Right atrium auricular region (tissue), 2 donors: ENCODE measurements around the gene CHPT1. TPM values are rescaled to one million over a fixed set of nuclear protein-coding genes. Genes with fewer than 3 reads are reported as not detected.

Source experiments
- DNase-seq: peaks from one replicate; pipeline ENCODE4 v3.0.0-alpha.2; 2019; ENCODE audit warnings: low spot score
- H3K27ac ChIP-seq, 2 donors: fragments of 200-600 bp; sonication (generic); 1 replicate in 1 of 2; 2 replicates in 1 of 2; pipeline ENCODE4 v1.5.1; 2016 to 2019
- H3K27me3 ChIP-seq, 2 donors: fragments of 200-600 bp; sonication (generic); one replicate each; pipeline versions ENCODE4 v1.5.1 to v1.6.0; 2017 to 2019
- H3K36me3 ChIP-seq: fragments of 200-600 bp; sonication (generic); one replicate; pipeline ENCODE4 v1.5.1; 2016
- H3K4me1 ChIP-seq, 2 donors: fragments of 200-600 bp; sonication (generic); one replicate each; pipeline versions ENCODE4 v1.5.1 to v1.6.0; 2017 to 2019
- H3K4me3 ChIP-seq, 2 donors: fragments of 200-600 bp; sonication (generic); 1 replicate in 1 of 2; 2 replicates in 1 of 2; pipeline ENCODE4 v1.5.1; 2017 to 2019; ENCODE audit warnings: mild to moderate bottlenecking in 1 of 2, moderate library complexity in 1 of 2
- H3K9me3 ChIP-seq, 2 donors: fragments of 200-600 bp; sonication (generic); one replicate each; pipeline ENCODE4 v1.5.1; 2019
- total RNA-seq, 2 donors: library from RNA; depleted of rRNA; stranded (reverse); fragments of >200 nt; gene quantifications; one replicate each; pipeline ENCODE4 v1.1.0, GENCODE V29; 2016
- TF ChIP-seq, protein P1 (sequence below), 2 donors: fragments of 200-600 bp; sonication (generic); IDR thresholded peaks; one replicate each; pipeline ENCODE4 v1.5.1; 2019; ENCODE audit warnings: antibody characterized with exemption in 2 of 2

The CHPT1 gene
- total RNA-seq, 2 donors from 2014 or later: 97.9 to 137 TPM

DNA sequence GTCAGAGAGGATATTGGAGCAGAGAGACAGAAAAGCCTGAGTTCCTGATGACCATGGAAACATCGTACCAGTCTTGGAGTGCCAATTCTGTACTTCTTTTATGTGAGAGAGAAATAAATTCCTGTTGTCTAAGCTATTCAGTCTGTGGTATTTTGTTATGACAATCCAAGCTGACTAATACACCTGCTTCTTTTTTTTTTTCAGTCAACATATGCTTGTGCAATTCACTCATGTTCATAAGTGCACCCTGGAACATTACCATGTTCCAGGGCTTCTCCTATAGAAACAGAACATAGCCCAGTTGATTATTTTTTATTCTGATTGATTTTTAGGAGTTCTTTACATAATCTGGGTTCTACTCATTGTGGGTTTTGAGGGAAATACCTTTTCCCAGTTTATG is 1.7 kb upstream of the CHPT1 start:
- peaks cover 0 to 4% of the 10 kb centered on the region in 2 donors for H3K9me3 ChIP-seq
- no peaks in the 10 kb centered on the region for H3K27me3 ChIP-seq
- peak overlapping the region in 1 of 2 donors; percentile 94 for H3K27ac ChIP-seq
- H3K4me1 ChIP-seq: peaks cover 0 to 14% of the 10 kb centered on the region in 2 donors
- TF ChIP-seq, protein P1, sequence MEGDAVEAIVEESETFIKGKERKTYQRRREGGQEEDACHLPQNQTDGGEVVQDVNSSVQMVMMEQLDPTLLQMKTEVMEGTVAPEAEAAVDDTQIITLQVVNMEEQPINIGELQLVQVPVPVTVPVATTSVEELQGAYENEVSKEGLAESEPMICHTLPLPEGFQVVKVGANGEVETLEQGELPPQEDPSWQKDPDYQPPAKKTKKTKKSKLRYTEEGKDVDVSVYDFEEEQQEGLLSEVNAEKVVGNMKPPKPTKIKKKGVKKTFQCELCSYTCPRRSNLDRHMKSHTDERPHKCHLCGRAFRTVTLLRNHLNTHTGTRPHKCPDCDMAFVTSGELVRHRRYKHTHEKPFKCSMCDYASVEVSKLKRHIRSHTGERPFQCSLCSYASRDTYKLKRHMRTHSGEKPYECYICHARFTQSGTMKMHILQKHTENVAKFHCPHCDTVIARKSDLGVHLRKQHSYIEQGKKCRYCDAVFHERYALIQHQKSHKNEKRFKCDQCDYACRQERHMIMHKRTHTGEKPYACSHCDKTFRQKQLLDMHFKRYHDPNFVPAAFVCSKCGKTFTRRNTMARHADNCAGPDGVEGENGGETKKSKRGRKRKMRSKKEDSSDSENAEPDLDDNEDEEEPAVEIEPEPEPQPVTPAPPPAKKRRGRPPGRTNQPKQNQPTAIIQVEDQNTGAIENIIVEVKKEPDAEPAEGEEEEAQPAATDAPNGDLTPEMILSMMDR (IDR thresholded peaks at IDR 0.05): no peak
- DNase-seq: no peak
- no peaks in the 10 kb centered on the region for H3K36me3 ChIP-seq
- H3K4me3 ChIP-seq: no peak overlapping the region

- H3K4me1 ChIP-seq: peaks cover 0 to 22% of the 10 kb centered on the region in 2 donors
- TF ChIP-seq, protein P1 (IDR thresholded peaks at IDR 0.05): no peak
- peak; percentile 83 for DNase-seq
These were observed 916 bp upstream of the CHPT1 start for GRCh38 chr12:101696251-101697196.

DNA sequence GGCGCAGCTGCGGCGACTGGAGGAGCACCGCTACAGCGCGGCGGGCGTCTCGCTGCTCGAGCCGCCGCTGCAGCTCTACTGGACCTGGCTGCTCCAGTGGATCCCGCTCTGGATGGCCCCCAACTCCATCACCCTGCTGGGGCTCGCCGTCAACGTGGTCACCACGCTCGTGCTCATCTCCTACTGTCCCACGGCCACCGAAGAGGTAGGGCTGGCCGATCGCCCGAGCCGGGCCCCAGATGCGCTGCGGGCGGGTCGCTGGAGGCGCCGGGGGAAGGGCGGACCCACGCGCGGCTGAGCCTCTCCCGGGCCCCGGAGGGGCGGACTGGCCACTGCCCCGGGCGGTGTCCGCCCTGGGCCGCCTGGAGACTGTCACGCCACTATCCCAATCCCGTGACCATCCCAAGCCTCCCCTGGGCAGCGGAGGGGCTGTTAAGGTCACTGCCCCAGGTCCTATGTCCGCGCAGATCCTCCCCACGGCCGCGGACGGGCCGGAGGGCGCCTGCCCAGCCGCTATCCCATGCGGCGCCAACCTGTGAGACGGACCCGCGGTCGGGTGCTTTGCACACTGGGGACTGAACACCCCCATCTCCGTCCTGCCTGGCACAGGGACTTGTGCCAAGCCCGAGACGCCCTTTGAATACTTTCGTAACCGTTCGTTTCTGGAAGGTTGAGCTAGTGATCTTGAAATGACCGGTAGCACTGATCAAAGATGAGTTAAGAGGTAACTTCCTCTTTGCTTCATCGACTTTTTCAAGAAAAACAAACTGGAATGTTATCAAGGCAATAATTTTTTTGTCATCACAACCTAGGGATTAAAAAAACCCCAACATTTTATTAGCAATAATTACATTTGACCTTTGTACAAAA is 725 bp downstream of the CHPT1 start:
- TF ChIP-seq, protein P1 (IDR thresholded peaks at IDR 0.05): no peak
- no peaks in the 10 kb centered on the region for H3K27me3 ChIP-seq
- H3K4me3 ChIP-seq: peak overlapping the region; percentile 69 to 76
- peaks cover 0 to 4% of the 10 kb centered on the region in 2 donors for H3K9me3 ChIP-seq
- H3K36me3 ChIP-seq: no peaks in the 10 kb centered on the region
- peaks cover 0 to 34% of the 10 kb centered on the region in 2 donors for H3K4me1 ChIP-seq
- peak overlapping the region; percentile 92 to 94 for H3K27ac ChIP-seq
- peak; percentile 63 for DNase-seq

More at GRCh38 chr12:101696251-101697196, 916 bp upstream of the CHPT1 start:
- Histone ChIP-seq H3K4me3 (peak overlapping the region; percentile 69 to 76), H3K36me3 (no peaks in the 10 kb centered on the region), H3K27me3 (no peaks in the 10 kb centered on the region), H3K27ac (peak overlapping the region; percentile 92 to 94), H3K9me3 (peaks cover 0 to 4% of the 10 kb centered on the region in 2 donors)

- H3K4me3 ChIP-seq: peak overlapping the region; percentile 69 to 76
- no peaks in the 10 kb centered on the region for H3K27me3 ChIP-seq
- peaks cover 0 to 35% of the 10 kb centered on the region in 2 donors for H3K4me1 ChIP-seq
- H3K9me3 ChIP-seq: peaks cover 0 to 4% of the 10 kb centered on the region in 2 donors
- TF ChIP-seq, protein P1 (IDR thresholded peaks at IDR 0.05): peak in 1 of 2 donors; percentile 48
- peak overlapping the region; percentile 92 to 94 for H3K27ac ChIP-seq
- no peaks in the 10 kb centered on the region for H3K36me3 ChIP-seq
- no peak for DNase-seq
These were observed 1.4 kb downstream of the CHPT1 start for GRCh38 chr12:101698800-101699347.

DNA sequence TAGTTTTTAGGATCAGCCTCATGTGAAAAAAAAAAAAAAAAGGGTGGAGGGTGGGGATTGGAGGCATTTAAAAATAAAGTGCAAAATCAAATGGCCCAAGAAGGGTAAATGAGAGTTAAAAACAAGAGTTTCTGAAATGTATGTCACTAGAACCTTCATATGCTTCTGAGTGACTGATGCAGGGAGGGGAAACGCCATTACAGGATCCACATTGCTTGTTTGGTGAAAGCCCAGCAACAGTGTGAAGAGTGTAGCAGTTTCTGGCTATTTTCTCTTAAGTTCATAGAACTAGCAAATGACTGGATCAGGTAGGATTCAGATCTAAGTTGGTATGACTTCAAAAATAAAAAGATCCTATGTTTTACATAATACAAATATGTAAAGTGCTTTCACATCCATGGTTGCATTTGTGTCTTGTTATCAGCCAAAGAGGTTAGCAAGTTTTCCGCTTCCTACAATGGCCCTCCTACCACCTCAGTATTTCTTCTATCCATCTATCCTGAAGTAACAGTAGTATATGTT is 2.9 kb downstream of the CHPT1 start:
- Histone ChIP-seq H3K4me1 (peaks cover 0 to 35% of the 10 kb centered on the region in 2 donors), H3K27ac (peak overlapping the region; percentile 2 to 94), H3K27me3 (no peaks in the 10 kb centered on the region), H3K36me3 (no peaks in the 10 kb centered on the region), H3K9me3 (no peaks in the 10 kb centered on the region), H3K4me3 (peak overlapping the region in 1 of 2 donors; percentile 76)
- TF ChIP-seq, protein P1 (IDR thresholded peaks at IDR 0.05): no peak
- no peak for DNase-seq
